H9 (cell line): ENCODE measurements around the gene PRKCD. TPM values are rescaled to one million over a fixed set of nuclear protein-coding genes. Genes with fewer than 3 reads are reported as not detected.

Experiments
- DNase-seq: peaks from one replicate; pipeline ENCODE4 v3.0.0-alpha.2; 2017
- H2AFZ ChIP-seq: one replicate; pipeline ENCODE4 v1.6.1; 2013; ENCODE audit warnings: mild to moderate bottlenecking, low read length, control low read depth, moderate library complexity
- H2AK5ac ChIP-seq: 2 replicates; pipeline ENCODE4 v1.6.1; 2013; ENCODE audit warnings: low read length, control low read depth, mixed read lengths; ENCODE audit not compliant: insufficient read length
- H2BK120ac ChIP-seq: one replicate; pipeline ENCODE4 v1.6.1; 2013; ENCODE audit warnings: low read depth, mild to moderate bottlenecking, low read length, control low read depth, inconsistent platforms; ENCODE audit not compliant: poor library complexity, severe bottlenecking
- H2BK12ac ChIP-seq: 2 replicates; pipeline ENCODE4 v1.6.1; 2013; ENCODE audit warnings: low read length, control low read depth, mixed read lengths, low read depth; ENCODE audit not compliant: insufficient read length
- H2BK15ac ChIP-seq: 2 replicates; pipeline ENCODE4 v1.6.1; 2013; ENCODE audit warnings: low read depth, low read length, control low read depth
- H2BK20ac ChIP-seq: one replicate; pipeline ENCODE4 v1.6.1; 2013; ENCODE audit warnings: low read depth, mild to moderate bottlenecking, low read length, control low read depth, inconsistent platforms; ENCODE audit not compliant: poor library complexity, severe bottlenecking
- H2BK5ac ChIP-seq: 2 replicates; pipeline ENCODE4 v1.6.1; 2013; ENCODE audit warnings: low read length, control low read depth, mixed read lengths; ENCODE audit not compliant: insufficient read length
- H3K14ac ChIP-seq: 2 replicates; pipeline ENCODE4 v1.6.1; 2013; ENCODE audit warnings: low read length, control low read depth; ENCODE audit not compliant: insufficient read depth
- H3K18ac ChIP-seq: 2 replicates; pipeline ENCODE4 v1.6.1; 2013; ENCODE audit warnings: low read depth, mild to moderate bottlenecking, mixed read lengths, low read length, control low read depth; ENCODE audit not compliant: insufficient read length
- H3K23ac ChIP-seq: 2 replicates; pipeline ENCODE4 v1.6.1; 2013; ENCODE audit warnings: low read length, control low read depth, mixed read lengths, low read depth; ENCODE audit not compliant: insufficient read length
- H3K23me2 ChIP-seq: 2 replicates; pipeline ENCODE4 v1.6.1; 2013; ENCODE audit warnings: low read depth, mild to moderate bottlenecking, mixed read lengths, low read length, control low read depth; ENCODE audit not compliant: insufficient read length, poor library complexity, severe bottlenecking
- H3K27ac ChIP-seq: 2 replicates; pipeline ENCODE4 v1.5.1; 2013; ENCODE audit warnings: low read length, control low read depth, mixed read lengths, low read depth; ENCODE audit not compliant: insufficient read length
- H3K27me3 ChIP-seq: 2 replicates; pipeline ENCODE4 v1.6.1; 2013; ENCODE audit warnings: low read length, control low read depth, inconsistent platforms; ENCODE audit not compliant: insufficient read depth
- H3K4ac ChIP-seq: 2 replicates; pipeline ENCODE4 v1.6.1; 2013; ENCODE audit warnings: low read depth, mild to moderate bottlenecking, control low read depth, inconsistent platforms, low read length, moderate library complexity
- H3K4me1 ChIP-seq: 2 replicates; pipeline ENCODE4 v1.6.1; 2013; ENCODE audit warnings: low read length, control low read depth, inconsistent platforms; ENCODE audit not compliant: insufficient read depth
- H3K4me2 ChIP-seq: 2 replicates; pipeline ENCODE4 v1.6.1; 2013; ENCODE audit warnings: low read length, control low read depth, mixed read lengths; ENCODE audit not compliant: insufficient read length, insufficient read depth
- H3K56ac ChIP-seq: 2 replicates; pipeline ENCODE4 v1.6.1; 2013; ENCODE audit warnings: low read depth, mild to moderate bottlenecking, mixed read lengths, low read length, control low read depth; ENCODE audit not compliant: insufficient read length
- H3K79me1 ChIP-seq: 2 replicates; pipeline ENCODE4 v1.6.1; 2013; ENCODE audit warnings: low read depth, mild to moderate bottlenecking, moderate library complexity, low read length, control low read depth, inconsistent platforms; ENCODE audit not compliant: insufficient read depth, poor library complexity, severe bottlenecking
- H3K79me2 ChIP-seq: 2 replicates; pipeline ENCODE4 v1.6.1; 2013; ENCODE audit warnings: low read length, control low read depth, inconsistent platforms; ENCODE audit not compliant: insufficient read depth
- H3K9ac ChIP-seq: 2 replicates; pipeline ENCODE4 v1.6.1; 2013; ENCODE audit warnings: low read length, control low read depth, mixed read lengths; ENCODE audit not compliant: insufficient read length; ENCODE audit errors: extremely low read depth
- H3K9me3 ChIP-seq: one replicate; pipeline ENCODE4 v1.6.1; 2013; ENCODE audit warnings: low read depth, low read length, inconsistent platforms; ENCODE audit not compliant: control insufficient read depth
- H3T11ph ChIP-seq: one replicate; pipeline ENCODE4 v1.6.1; 2013; ENCODE audit warnings: mild to moderate bottlenecking, low read length, control low read depth, inconsistent platforms
- H4K20me1 ChIP-seq: one replicate; pipeline ENCODE4 v1.6.1; 2013; ENCODE audit not compliant: control insufficient read depth, insufficient read length, insufficient read depth
- H4K5ac ChIP-seq: 2 replicates; pipeline ENCODE4 v1.6.1; 2013; ENCODE audit warnings: low read depth, mild to moderate bottlenecking, mixed read lengths, low read length, control low read depth; ENCODE audit not compliant: insufficient read length
- H4K8ac ChIP-seq: replicated peaks from 2 replicates; pipeline ENCODE4 v1.6.1; 2013; ENCODE audit warnings: low read length, control low read depth, mixed read lengths, low read depth; ENCODE audit not compliant: insufficient read length
- H4K91ac ChIP-seq: 2 replicates; pipeline ENCODE4 v1.6.1; 2013; ENCODE audit warnings: low read depth, mild to moderate bottlenecking, moderate library complexity, mixed read lengths, low read length, control low read depth; ENCODE audit not compliant: insufficient read length
- H3K27ac Mint-ChIP-seq, 3 experiments: 2 replicates in 2 of 3; 3 replicates in 1 of 3; pipeline ENCODE4 v1.8.0; 2020 to 2021; ENCODE audit warnings: mixed read lengths in 3 of 3, mild to moderate bottlenecking in 1 of 3, moderate library complexity in 1 of 3
- H3K27me3 Mint-ChIP-seq: 2 replicates; pipeline ENCODE4 v1.8.0; 2021; ENCODE audit warnings: low read depth, mild to moderate bottlenecking, moderate library complexity, mixed read lengths
- H3K36me3 Mint-ChIP-seq, 3 experiments: 2 replicates in 2 of 3; 3 replicates in 1 of 3; pipeline ENCODE4 v1.8.0; 2020 to 2021; ENCODE audit warnings: low read depth in 3 of 3, mixed read lengths in 3 of 3; ENCODE audit not compliant: insufficient read depth in 1 of 3
- H3K4me1 Mint-ChIP-seq, 2 experiments: 2 replicates each; pipeline ENCODE4 v1.8.0; 2020; ENCODE audit warnings: mixed read lengths in 2 of 2
- H3K4me3 Mint-ChIP-seq, 2 experiments: 2 replicates in 1 of 2; 3 replicates in 1 of 2; pipeline ENCODE4 v1.8.0; 2020 to 2021; ENCODE audit warnings: mild to moderate bottlenecking in 2 of 2, mixed read lengths in 2 of 2, moderate library complexity in 1 of 2
- H3K9me3 Mint-ChIP-seq, 2 experiments: 2 replicates in 1 of 2; 3 replicates in 1 of 2; pipeline ENCODE4 v1.8.0; 2020; ENCODE audit warnings: mild to moderate bottlenecking in 2 of 2, mixed read lengths in 2 of 2, moderate library complexity in 1 of 2
- CTCF ChIP-seq: fragments of 200-600 bp; sonication (generic); conservative IDR thresholded peaks from 3 replicates; pipeline ENCODE4 v1.8.0; 2021; ENCODE audit warnings: antibody characterized with exemption, mild to moderate bottlenecking
- WGBS: extraction: QIAGEN DNeasy Blood & Tissue Kit; methylation state at CpG from one replicate; pipeline ENCODE4 v1.1.7; 2013; ENCODE audit warnings: missing lambda C conversion rate, low lambda C conversion rate, mixed read lengths; ENCODE audit not compliant: insufficient read length; ENCODE audit errors: extremely low coverage; 5-methylcytosine and 5-hydroxymethylcytosine counted together
- total RNA-seq: library from RNA; stranded (reverse); gene quantifications from 2 replicates; pipeline ENCODE4 v1.2.1, GENCODE V29; 2021

Gene PRKCD
- total RNA-seq, 1 experiment from 2014 or later = 23.7 TPM

GRCh38 chr3:53122255-53122932 lies 38.6 kb upstream of the PRKCD start:
- no peak overlapping the region for H2BK5ac ChIP-seq
- TF ChIP-seq CTCF = no peak
- no peak overlapping the region for H3T11ph ChIP-seq
- no peaks in the 10 kb centered on the region for H3K23me2 ChIP-seq
- no peaks in the 10 kb centered on the region for H3K79me2 ChIP-seq
- H2BK20ac ChIP-seq = no peak overlapping the region
- H3K4me1 Mint-ChIP-seq = no peaks in the 10 kb centered on the region
- H3K27me3 ChIP-seq = no peaks in the 10 kb centered on the region
- H4K91ac ChIP-seq = no peak overlapping the region
- H3K56ac ChIP-seq = no peak overlapping the region
- H3K14ac ChIP-seq = no peak overlapping the region
- no peak overlapping the region for H3K23ac ChIP-seq
- H3K79me1 ChIP-seq = no peaks in the 10 kb centered on the region
- H3K27ac Mint-ChIP-seq = no peak overlapping the region
- DNase-seq = no peak
- no peaks in the 10 kb centered on the region for H3K9me3 ChIP-seq
- H4K5ac ChIP-seq = no peak overlapping the region
- H2BK120ac ChIP-seq = no peak overlapping the region
- no peaks in the 10 kb centered on the region for H3K9me3 Mint-ChIP-seq
- no peaks in the 10 kb centered on the region for H3K4me1 ChIP-seq
- H3K4me3 Mint-ChIP-seq = no peak overlapping the region
- no peak overlapping the region for H2AK5ac ChIP-seq
- H3K4me2 ChIP-seq = no peak overlapping the region
- no peak overlapping the region for H2BK12ac ChIP-seq
- no peaks in the 10 kb centered on the region for H3K27me3 Mint-ChIP-seq
- no peak overlapping the region for H2AFZ ChIP-seq
- no peak overlapping the region for H3K9ac ChIP-seq
- H3K36me3 Mint-ChIP-seq = peaks cover 23 to 74% (median 65%) of the 10 kb centered on the region in 3 experiments; a peak in 6 of 7 replicates
- H2BK15ac ChIP-seq = no peak overlapping the region
- H3K4ac ChIP-seq = no peak overlapping the region
- no peak overlapping the region for H4K8ac ChIP-seq
- no peak overlapping the region for H3K27ac ChIP-seq
- no CpG with 5 or more reads among the region's 4 CpGs for whole genome bisulfite sequencing
- no peaks in the 10 kb centered on the region for H4K20me1 ChIP-seq
- no peak overlapping the region for H3K18ac ChIP-seq
